Fibroblast of lung (primary cell): ENCODE measurements around the gene LRRC47. TPM values are rescaled to one million over a fixed set of nuclear protein-coding genes. Genes with fewer than 3 reads are reported as not detected.

Source experiments
- DNase-seq, 2 donors: peaks; one replicate each; pipeline versions ENCODE4 v3.0.0 to v3.0.0-alpha.2; 2010; ENCODE audit warnings: low read depth in 2 of 2
- H2AFZ ChIP-seq: 2 replicates; pipeline ENCODE4 v1.5.1; 2012; ENCODE audit warnings: low read length, control low read depth, inconsistent platforms
- H3K27ac ChIP-seq: 2 replicates; pipeline ENCODE4 v1.5.1; 2011; ENCODE audit warnings: low read length, control low read depth; ENCODE audit not compliant: insufficient read depth
- H3K27me3 ChIP-seq: 2 replicates; pipeline ENCODE4 v1.5.1; 2011; ENCODE audit warnings: mild to moderate bottlenecking, low read length; ENCODE audit not compliant: control insufficient read depth, insufficient read depth
- H3K36me3 ChIP-seq: 2 replicates; pipeline ENCODE4 v1.5.1; 2011; ENCODE audit warnings: low read length; ENCODE audit not compliant: control insufficient read depth, insufficient read depth
- H3K4me1 ChIP-seq: 2 replicates; pipeline ENCODE4 v1.5.1; 2011; ENCODE audit warnings: low read length; ENCODE audit not compliant: control insufficient read depth, insufficient read depth; ENCODE audit errors: extremely low read depth
- H3K4me2 ChIP-seq: 2 replicates; pipeline ENCODE4 v1.5.1; 2011; ENCODE audit warnings: low read length, control low read depth; ENCODE audit not compliant: insufficient read depth; ENCODE audit errors: extremely low read depth
- H3K4me3 ChIP-seq, 4 experiments: fragments of 200-600 bp in 1 of 4; sonication (generic) in 1 of 4; replicated peaks in 1 of 4; 2 replicates each; pipeline ENCODE4 v1.5.1; 2011 to 2016; ENCODE audit warnings: low read length in 4 of 4, low read depth in 3 of 4, mild to moderate bottlenecking in 3 of 4, control low read depth in 2 of 4, inconsistent platforms in 1 of 4, mixed read lengths in 1 of 4; ENCODE audit not compliant: insufficient read depth in 1 of 4; ENCODE audit errors: control extremely low read depth in 1 of 4
- H3K79me2 ChIP-seq: 2 replicates; pipeline ENCODE4 v1.5.1; 2012; ENCODE audit warnings: mild to moderate bottlenecking, low read length, inconsistent platforms; ENCODE audit not compliant: control insufficient read depth, insufficient read depth
- H3K9ac ChIP-seq: 2 replicates; pipeline ENCODE4 v1.5.1; 2011; ENCODE audit warnings: mild to moderate bottlenecking, low read length, control low read depth; ENCODE audit not compliant: insufficient read depth
- H3K9me3 ChIP-seq: 2 replicates; pipeline ENCODE4 v1.5.1; 2012; ENCODE audit warnings: low read depth, low read length; ENCODE audit not compliant: control insufficient read depth, insufficient read depth
- H4K20me1 ChIP-seq: 2 replicates; pipeline ENCODE4 v1.5.1; 2011; ENCODE audit warnings: low read length; ENCODE audit not compliant: control insufficient read depth, insufficient read depth; ENCODE audit errors: extremely low read depth
- EZH2 ChIP-seq: IDR thresholded peaks from 2 replicates; pipeline ENCODE4 v1.5.1; 2012; ENCODE audit warnings: low read length, control low read depth, mild to moderate bottlenecking; ENCODE audit errors: missing control alignments
- polyA plus RNA-seq, 2 donors: library from polyadenylated mRNA; depleted of rRNA in 1 of 2; stranded (reverse) in 1 of 2; unstranded in 1 of 2; fragments of >200 nt; gene quantifications; 2 replicates each; pipeline ENCODE4 v1.2.1, GENCODE V29; 2011 to 2012; ENCODE audit warnings: missing spikeins in 1 of 2
- total RNA-seq: library from RNA; depleted of rRNA; stranded (reverse); fragments of >200 nt; gene quantifications from 2 replicates; pipeline ENCODE4 v1.2.1, GENCODE V29; 2014
- TF ChIP-seq, protein P1 (sequence below), 2 donors: IDR thresholded peaks in 1 of 2; conservative IDR thresholded peaks in 1 of 2; 1 replicate in 1 of 2; 2 replicates in 1 of 2; pipeline ENCODE4 v1.5.1; 2011 to 2012; ENCODE audit warnings: low read length in 2 of 2, control low read depth in 1 of 2, inconsistent platforms in 1 of 2, low read depth in 1 of 2, mild to moderate bottlenecking in 1 of 2

LRRC47 gene
- total and polyA plus RNA-seq, 2 donors (not counting 1 experiment from before 2014, with no cell fraction given) = 25.1 to 28.8 TPM

DNA sequence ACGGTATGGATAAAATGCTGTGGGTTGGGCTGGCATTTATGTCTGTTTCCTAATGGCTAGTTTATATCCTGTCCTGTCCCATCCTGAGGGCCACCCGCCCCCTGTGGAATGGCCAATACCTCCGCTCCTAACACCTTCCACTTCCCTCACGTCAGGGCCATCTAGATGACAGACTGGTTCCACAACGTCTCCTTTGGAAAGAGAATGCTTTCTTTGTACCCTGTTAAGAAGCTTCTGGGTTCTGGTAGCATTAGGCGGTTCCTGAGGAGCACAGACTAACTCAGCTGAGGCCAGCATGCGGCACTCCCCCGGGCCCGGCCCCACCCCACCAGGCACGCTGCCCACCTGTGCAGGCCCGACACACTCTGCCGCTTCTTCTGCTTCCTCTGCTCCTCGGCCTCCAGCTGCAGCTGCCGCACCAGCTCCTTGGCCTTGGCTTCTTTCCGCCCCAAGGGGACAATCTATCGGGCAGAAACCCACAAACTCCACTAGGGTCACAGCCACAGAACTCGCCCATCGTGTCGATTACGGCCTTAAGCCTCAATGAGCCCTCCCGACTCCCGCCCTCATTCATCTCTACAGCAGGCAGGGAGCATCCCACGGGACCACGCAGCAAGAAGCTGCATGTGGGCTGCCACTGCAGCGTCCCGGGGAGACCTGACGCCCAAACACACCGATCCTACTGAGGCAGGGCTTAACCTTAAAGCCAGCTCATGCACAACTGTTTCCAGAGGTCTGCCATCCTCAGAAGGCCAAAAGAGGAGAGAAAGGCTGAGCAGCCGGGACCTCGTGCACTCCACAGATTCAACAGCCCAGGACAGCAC, 12.4 kb downstream of the LRRC47 start:
- Histone ChIP-seq H3K4me3 (no peak overlapping the region), H3K4me1 (no peaks in the 10 kb centered on the region), H3K9ac (no peak overlapping the region), H3K9me3 (no peaks in the 10 kb centered on the region), H4K20me1 (no peaks in the 10 kb centered on the region), H3K27ac (no peak overlapping the region), H3K27me3 (no peaks in the 10 kb centered on the region), H3K79me2 (peaks cover 14% of the 10 kb centered on the region), H2AFZ (no peak overlapping the region), H3K4me2 (no peak overlapping the region), H3K36me3 (peaks cover 24% of the 10 kb centered on the region)
- TF ChIP-seq EZH2 = no peak
- TF ChIP-seq, protein P1, sequence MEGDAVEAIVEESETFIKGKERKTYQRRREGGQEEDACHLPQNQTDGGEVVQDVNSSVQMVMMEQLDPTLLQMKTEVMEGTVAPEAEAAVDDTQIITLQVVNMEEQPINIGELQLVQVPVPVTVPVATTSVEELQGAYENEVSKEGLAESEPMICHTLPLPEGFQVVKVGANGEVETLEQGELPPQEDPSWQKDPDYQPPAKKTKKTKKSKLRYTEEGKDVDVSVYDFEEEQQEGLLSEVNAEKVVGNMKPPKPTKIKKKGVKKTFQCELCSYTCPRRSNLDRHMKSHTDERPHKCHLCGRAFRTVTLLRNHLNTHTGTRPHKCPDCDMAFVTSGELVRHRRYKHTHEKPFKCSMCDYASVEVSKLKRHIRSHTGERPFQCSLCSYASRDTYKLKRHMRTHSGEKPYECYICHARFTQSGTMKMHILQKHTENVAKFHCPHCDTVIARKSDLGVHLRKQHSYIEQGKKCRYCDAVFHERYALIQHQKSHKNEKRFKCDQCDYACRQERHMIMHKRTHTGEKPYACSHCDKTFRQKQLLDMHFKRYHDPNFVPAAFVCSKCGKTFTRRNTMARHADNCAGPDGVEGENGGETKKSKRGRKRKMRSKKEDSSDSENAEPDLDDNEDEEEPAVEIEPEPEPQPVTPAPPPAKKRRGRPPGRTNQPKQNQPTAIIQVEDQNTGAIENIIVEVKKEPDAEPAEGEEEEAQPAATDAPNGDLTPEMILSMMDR (conservative IDR thresholded peaks at IDR 0.05 in 1 of 2, IDR thresholded peaks at IDR 0.05 in 1 of 2; ENCODE audit: low read depth in 1 of 2, low read length in 2 of 2) = no peak
- no peak for DNase-seq

DNA sequence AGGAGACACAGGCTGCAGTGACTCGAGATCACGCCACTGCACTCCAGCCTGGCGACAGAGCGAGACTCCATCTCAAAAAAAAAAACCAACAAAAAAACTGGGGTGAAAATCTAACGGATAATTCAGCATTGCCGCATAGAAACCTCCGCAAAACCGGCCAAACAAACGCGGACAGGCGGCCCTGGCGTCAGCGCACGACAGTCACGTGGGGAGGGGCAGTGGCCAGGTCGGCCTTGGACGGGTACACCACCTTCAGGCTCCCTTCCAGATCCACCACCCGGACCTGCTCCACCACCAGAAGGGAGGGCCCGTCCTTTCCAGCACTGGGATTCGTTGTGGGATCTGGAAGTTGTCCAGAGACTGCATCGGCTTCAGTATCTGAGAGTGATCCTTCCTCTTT, 15.4 kb downstream of the LRRC47 start:
- H3K4me3 ChIP-seq = no peak overlapping the region
- no peak for TF ChIP-seq EZH2
- TF ChIP-seq, protein P1 (conservative IDR thresholded peaks at IDR 0.05 in 1 of 2, IDR thresholded peaks at IDR 0.05 in 1 of 2; ENCODE audit: low read depth in 1 of 2, low read length in 2 of 2) = no peak
- H3K9me3 ChIP-seq = no peaks in the 10 kb centered on the region
- peaks cover under 1% of the 10 kb centered on the region for H3K4me1 ChIP-seq
- H3K9ac ChIP-seq = no peak overlapping the region
- H3K27me3 ChIP-seq = no peaks in the 10 kb centered on the region
- no peak overlapping the region for H3K4me2 ChIP-seq
- peaks cover 18% of the 10 kb centered on the region for H3K36me3 ChIP-seq
- H2AFZ ChIP-seq = no peak overlapping the region
- DNase-seq = no peak
- H3K79me2 ChIP-seq = no peaks in the 10 kb centered on the region
- no peak overlapping the region for H3K27ac ChIP-seq
- H4K20me1 ChIP-seq = no peaks in the 10 kb centered on the region

DNA sequence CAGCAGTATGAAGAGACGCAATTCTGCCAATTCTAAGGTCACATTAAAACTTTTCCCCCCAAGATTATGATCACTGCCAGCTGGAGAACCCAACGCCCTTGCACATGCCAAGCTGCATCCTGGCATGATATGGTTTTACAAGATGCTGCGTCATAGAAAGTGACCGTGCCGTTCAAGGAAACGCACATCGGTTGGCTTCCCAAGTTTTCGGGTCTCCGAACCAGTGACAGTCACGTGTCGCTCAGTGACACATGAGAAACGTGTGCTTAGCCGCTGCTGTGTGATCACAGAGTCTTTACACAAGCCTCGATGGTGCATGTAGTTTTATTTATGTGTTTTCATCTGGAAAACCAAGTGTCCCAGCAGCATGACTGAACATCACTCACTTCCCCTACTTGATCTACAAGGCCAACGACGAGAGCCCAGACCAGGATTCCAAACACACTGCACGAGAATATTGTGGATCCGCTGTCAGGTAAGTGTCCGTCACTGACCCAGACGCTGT, 16.3 kb downstream of the LRRC47 start:
- Histone ChIP-seq H3K9ac (no peak overlapping the region), H3K27ac (no peak overlapping the region), H3K4me3 (no peak overlapping the region), H3K4me2 (no peak overlapping the region), H2AFZ (no peak overlapping the region), H3K79me2 (no peaks in the 10 kb centered on the region), H4K20me1 (no peaks in the 10 kb centered on the region), H3K27me3 (no peaks in the 10 kb centered on the region), H3K4me1 (peaks cover 5% of the 10 kb centered on the region), H3K36me3 (peaks cover 14% of the 10 kb centered on the region), H3K9me3 (no peaks in the 10 kb centered on the region)
- TF ChIP-seq, protein P1 (conservative IDR thresholded peaks at IDR 0.05 in 1 of 2, IDR thresholded peaks at IDR 0.05 in 1 of 2; ENCODE audit: low read depth in 1 of 2, low read length in 2 of 2) = no peak
- TF ChIP-seq EZH2 = no peak
- DNase-seq = no peak
